HepG2 (cell line): ENCODE measurements around the gene ADGRG6. TPM values are rescaled to one million over a fixed set of nuclear protein-coding genes. Genes with fewer than 3 reads are reported as not detected.

ENCODE experiments used
- ATAC-seq: fragments of 200-7000 bp; cut with Tn5 transposase; 3 replicates; pipeline ENCODE4 v1.9.1; 2020; ENCODE audit warnings: mild to moderate bottlenecking, moderate library complexity
- BruUV-seq: library from RNA; stranded (reverse); fragments of 400-500 nt; replicated peaks from 2 replicates; lab custom pipeline; 2021; lab: Mats Ljungman, UMichigan
- CTCF ChIA-PET: fragments of 300-600 bp; formaldehyde crosslinking; extraction: SDS; loops from one replicate; lab custom pipeline; 2021; ENCODE audit warnings: low total read pairs, inconsistent platforms, low intra/inter-chr PET ratio; lab: Yijun Ruan, JAX
- POLR2A ChIA-PET: fragments of 350-600 bp; sonication (Branson Sonifier 250); formaldehyde crosslinking; loops from one replicate; lab custom pipeline; 2020; ENCODE audit warnings: antibody characterized with exemption, inconsistent platforms; lab: Yijun Ruan, JAX
- DNase-seq: peaks from one replicate; pipeline ENCODE4 v3.0.0-alpha.2; 2015; ENCODE audit warnings: low spot score
- FAIRE-seq: peaks from 3 replicates; lab custom pipeline; 2011; peaks lifted over from hg19 to GRCh38; lab: Jason Lieb, UNC
- H2AFZ ChIP-seq: one replicate; pipeline ENCODE4 v1.6.1; 2011; ENCODE audit warnings: low read length, inconsistent platforms
- H3K27ac ChIP-seq: fragments of 300-600 bp; 3 replicates; pipeline ENCODE4 v1.8.0; 2011; ENCODE audit warnings: mixed run types, mild to moderate bottlenecking, mixed read lengths, low read length, inconsistent platforms; ENCODE audit not compliant: insufficient read depth; ENCODE audit errors: extremely low read length
- H3K27me3 ChIP-seq, 2 experiments: fragments of 200-600 bp in 1 of 2; 2 replicates in 1 of 2; 3 replicates in 1 of 2; pipeline versions ENCODE4 v1.6.0 to v1.8.0; 2011; ENCODE audit warnings: low read length in 2 of 2, mild to moderate bottlenecking in 2 of 2, moderate library complexity in 2 of 2, inconsistent platforms in 1 of 2; ENCODE audit not compliant: insufficient read depth in 2 of 2, control insufficient read depth in 1 of 2
- H3K36me3 ChIP-seq, 2 experiments: fragments of 200-600 bp in 1 of 2; replicated peaks in 1 of 2; 2 replicates in 1 of 2; 3 replicates in 1 of 2; pipeline versions ENCODE4 v1.5.1 to v1.8.0; 2011; ENCODE audit warnings: low read length in 2 of 2, inconsistent platforms in 1 of 2; ENCODE audit not compliant: insufficient read depth in 2 of 2, control insufficient read depth in 1 of 2
- H3K4me1 ChIP-seq: 2 replicates; pipeline ENCODE4 v1.5.1; 2012; ENCODE audit warnings: low read length, inconsistent platforms; ENCODE audit not compliant: insufficient read depth
- H3K4me2 ChIP-seq: 2 replicates; pipeline ENCODE4 v1.6.0; 2011; ENCODE audit warnings: low read depth, low read length, inconsistent platforms
- H3K4me3 ChIP-seq, 3 experiments: fragments of 200-600 bp in 1 of 3; sonication (generic), shearing (Covaris generic) in 1 of 3; replicated peaks in 1 of 3; 2 replicates each; pipeline ENCODE4 v1.5.1; 2011 to 2016; ENCODE audit warnings: low read length in 3 of 3, inconsistent platforms in 2 of 3, low read depth in 2 of 3, mild to moderate bottlenecking in 2 of 3, control low read depth in 1 of 3, mixed read lengths in 1 of 3; ENCODE audit not compliant: insufficient read depth in 1 of 3
- H3K79me2 ChIP-seq: one replicate; pipeline ENCODE4 v1.6.1; 2011; ENCODE audit warnings: low read length, inconsistent platforms; ENCODE audit not compliant: insufficient read depth
- H3K9ac ChIP-seq: 2 replicates; pipeline ENCODE4 v1.6.0; 2011; ENCODE audit warnings: mild to moderate bottlenecking, low read depth, low read length, inconsistent platforms; ENCODE audit not compliant: insufficient read depth
- H3K9me3 ChIP-seq: 2 replicates; pipeline ENCODE4 v1.5.1; 2012; ENCODE audit warnings: mild to moderate bottlenecking, low read length
- H4K20me1 ChIP-seq: 2 replicates; pipeline ENCODE4 v1.6.0; 2011; ENCODE audit warnings: inconsistent platforms, mild to moderate bottlenecking, low read length, moderate library complexity; ENCODE audit not compliant: insufficient read depth
- BCL6 ChIP-seq: IDR thresholded peaks from 2 replicates; pipeline ENCODE4 v1.6.1; 2016; ENCODE audit warnings: missing genetic modification reagents, missing compliant biosample characterization
- MED13 ChIP-seq: sonication (generic); formaldehyde crosslinking; IDR thresholded peaks from 2 replicates; pipeline ENCODE4 v1.5.0; 2020; ENCODE audit warnings: missing genetic modification reagents
- RNF2 ChIP-seq: fragments of 450-650 bp; conservative IDR thresholded peaks from 2 replicates; pipeline ENCODE4 v1.6.1; 2016; ENCODE audit warnings: low read depth
- ZBTB3 ChIP-seq: sonication (generic); formaldehyde crosslinking; IDR thresholded peaks from 2 replicates; pipeline ENCODE4 v1.4.0; 2020; ENCODE audit warnings: low read depth, mild to moderate bottlenecking, moderate library complexity, missing genetic modification reagents, borderline replicate concordance
- ZNF121 ChIP-seq: sonication (generic); formaldehyde crosslinking; IDR thresholded peaks from 2 replicates; pipeline ENCODE4 v1.5.0; 2020; ENCODE audit warnings: mild to moderate bottlenecking, missing genetic modification reagents
- ZNF552 ChIP-seq: sonication (generic); formaldehyde crosslinking; IDR thresholded peaks from 2 replicates; pipeline ENCODE4 v1.9.0; 2022; ENCODE audit warnings: missing genetic modification reagents, mild to moderate bottlenecking, borderline replicate concordance
- WGBS: methylation state at CpG from one replicate; pipeline ENCODE4 v1.1.6; 2017; ENCODE audit warnings: low lambda C conversion rate; 5-methylcytosine and 5-hydroxymethylcytosine counted together
- in situ Hi-C: cut with HindIII; loops from 2 replicates; pipeline ENCODE4 v1.10.0; 2017; ENCODE audit warnings: low pct_unique_long_range_greater_than_20kb; ENCODE audit not compliant: extremely low pct_ligation_motif_present
- intact Hi-C: fragments of 100-400 bp; cut with micrococcal nuclease; formaldehyde crosslinking; loops from one replicate; pipeline ENCODE4 v1.10.0; 2022; ENCODE audit not compliant: unreplicated experiment
- polyA plus RNA-seq, 8 experiments: library from polyadenylated mRNA; depleted of rRNA in 3 of 8; stranded (reverse) in 7 of 8; unstranded in 1 of 8; fragments of >200 nt; fragmentation: Illumina TruSeq in 4 of 8; extraction: Trizol in 4 of 8; gene quantifications; 2 replicates each; pipeline versions ENCODE4 v1.2.1 to v1.2.3, GENCODE V29; 2011 to 2016; ENCODE audit warnings: low read depth in 4 of 8, missing spikeins in 1 of 8, mixed read lengths in 1 of 8; ENCODE audit not compliant: insufficient read depth in 1 of 8
- total RNA-seq, 5 experiments: library from RNA; depleted of rRNA; stranded (reverse); fragments of >200 nt; fragmentation: Illumina TruSeq; extraction: Trizol; gene quantifications; 2 replicates each; pipeline ENCODE4 v1.2.3, GENCODE V29; 2016; ENCODE audit warnings: low read depth in 1 of 5
- TF ChIP-seq, protein P1 (sequence below): sonication (generic); formaldehyde crosslinking; IDR thresholded peaks from 2 replicates; pipeline ENCODE4 v1.5.1; 2020; ENCODE audit warnings: mild to moderate bottlenecking, missing genetic modification reagents, moderate library complexity
- TF ChIP-seq, protein P2 (sequence below): IDR thresholded peaks from 2 replicates; pipeline ENCODE4 v1.6.1; 2016

ADGRG6 gene
- total and polyA plus RNA-seq, 2 of the 13 experiments (the other 11 are each of a cell fraction or from before 2014, with no cell fraction given): 129 to 249 TPM

DNA sequence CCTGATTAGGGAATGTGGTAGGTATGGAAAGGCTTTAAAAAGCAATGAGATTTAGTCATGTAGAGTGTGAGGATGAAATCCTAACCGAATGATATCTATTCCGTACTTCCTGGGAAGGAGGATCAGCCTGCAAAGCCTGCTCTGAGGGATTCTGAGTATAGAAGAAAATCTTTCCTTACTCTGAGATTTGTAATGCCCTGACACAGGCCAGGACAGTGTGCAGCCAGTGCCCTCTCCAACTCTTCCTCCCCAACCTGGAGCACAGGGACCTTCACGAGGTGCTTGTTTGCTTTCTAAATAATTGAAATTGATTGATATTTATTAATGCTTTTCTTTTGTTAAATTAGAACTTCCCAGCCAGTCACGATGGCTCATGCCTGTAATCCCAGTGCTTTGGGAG is 131.6 kb downstream of the ADGRG6 start (continued):
- TF ChIP-seq, protein P1, sequence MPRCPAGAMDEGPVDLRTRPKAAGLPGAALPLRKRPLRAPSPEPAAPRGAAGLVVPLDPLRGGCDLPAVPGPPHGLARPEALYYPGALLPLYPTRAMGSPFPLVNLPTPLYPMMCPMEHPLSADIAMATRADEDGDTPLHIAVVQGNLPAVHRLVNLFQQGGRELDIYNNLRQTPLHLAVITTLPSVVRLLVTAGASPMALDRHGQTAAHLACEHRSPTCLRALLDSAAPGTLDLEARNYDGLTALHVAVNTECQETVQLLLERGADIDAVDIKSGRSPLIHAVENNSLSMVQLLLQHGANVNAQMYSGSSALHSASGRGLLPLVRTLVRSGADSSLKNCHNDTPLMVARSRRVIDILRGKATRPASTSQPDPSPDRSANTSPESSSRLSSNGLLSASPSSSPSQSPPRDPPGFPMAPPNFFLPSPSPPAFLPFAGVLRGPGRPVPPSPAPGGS (CRISPR knock-in tag): no peak
- TF ChIP-seq MED13 (no peak), BCL6 (CRISPR knock-in tag) (no peak), ZBTB3 (CRISPR knock-in tag) (no peak)

DNA sequence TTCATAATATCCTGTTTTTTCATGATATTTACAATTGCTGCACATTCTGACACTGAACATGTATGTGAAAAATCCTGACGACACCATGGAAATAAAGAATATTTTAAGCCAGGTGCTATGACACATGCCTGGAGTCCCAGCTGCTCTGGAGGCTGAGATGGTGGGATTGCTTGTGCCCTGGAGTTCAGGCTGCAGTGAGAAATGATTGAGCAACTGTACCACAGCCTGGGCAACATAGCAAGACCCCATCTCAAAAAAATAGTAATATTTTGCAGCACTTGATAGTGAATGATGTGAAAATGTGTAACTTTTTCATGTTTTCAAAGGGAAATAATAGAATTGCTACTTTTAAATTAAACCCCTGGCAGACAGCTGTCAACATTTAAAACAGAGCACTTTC is 137.1 kb downstream of the ADGRG6 start:
- ChIA-PET CTCF (no interaction called here), POLR2A (no interaction called here)
- Histone ChIP-seq H3K9me3 (no peaks in the 10 kb centered on the region), H3K4me1 (no peaks in the 10 kb centered on the region), H3K79me2 (no peaks in the 10 kb centered on the region), H3K27me3 (no peaks in the 10 kb centered on the region), H3K36me3 (peaks cover 32 to 79% of the 10 kb centered on the region in 2 experiments), H3K4me3 (no peak overlapping the region), H3K27ac (no peak overlapping the region), H3K9ac (no peak overlapping the region), H2AFZ (no peak overlapping the region), H3K4me2 (no peak overlapping the region), H4K20me1 (no peaks in the 10 kb centered on the region)
- 97% methylated on average over 1 of the region's 1 CpG for WGBS
- DNase-seq (no peak), FAIRE-seq (no peak), ATAC-seq (no peak)
- intact Hi-C loops (no loop called here), in situ Hi-C loops (no loop called here)
- TF ChIP-seq ZNF552 (CRISPR knock-in tag): no peak
- TF ChIP-seq RNF2: no peak
- peak; percentile 94 for TF ChIP-seq ZNF121 (CRISPR knock-in tag)
- TF ChIP-seq, protein P2, sequence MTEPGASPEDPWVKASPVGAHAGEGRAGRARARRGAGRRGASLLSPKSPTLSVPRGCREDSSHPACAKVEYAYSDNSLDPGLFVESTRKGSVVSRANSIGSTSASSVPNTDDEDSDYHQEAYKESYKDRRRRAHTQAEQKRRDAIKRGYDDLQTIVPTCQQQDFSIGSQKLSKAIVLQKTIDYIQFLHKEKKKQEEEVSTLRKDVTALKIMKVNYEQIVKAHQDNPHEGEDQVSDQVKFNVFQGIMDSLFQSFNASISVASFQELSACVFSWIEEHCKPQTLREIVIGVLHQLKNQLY (CRISPR knock-in tag): no peak
- no TSS peak for BruUV-seq
